GM18499 (cell line): ENCODE data around the gene TCAP.

Experiments
- ATAC-seq: cut with Tn5 transposase; IDR thresholded peaks from one replicate; pipeline ENCODE4 v1.9.1; 2021; ENCODE audit warnings: moderate number of reproducible peaks; ENCODE audit not compliant: insufficient read depth, unreplicated experiment

The TCAP gene, protein sequence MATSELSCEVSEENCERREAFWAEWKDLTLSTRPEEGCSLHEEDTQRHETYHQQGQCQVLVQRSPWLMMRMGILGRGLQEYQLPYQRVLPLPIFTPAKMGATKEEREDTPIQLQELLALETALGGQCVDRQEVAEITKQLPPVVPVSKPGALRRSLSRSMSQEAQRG

DNA sequence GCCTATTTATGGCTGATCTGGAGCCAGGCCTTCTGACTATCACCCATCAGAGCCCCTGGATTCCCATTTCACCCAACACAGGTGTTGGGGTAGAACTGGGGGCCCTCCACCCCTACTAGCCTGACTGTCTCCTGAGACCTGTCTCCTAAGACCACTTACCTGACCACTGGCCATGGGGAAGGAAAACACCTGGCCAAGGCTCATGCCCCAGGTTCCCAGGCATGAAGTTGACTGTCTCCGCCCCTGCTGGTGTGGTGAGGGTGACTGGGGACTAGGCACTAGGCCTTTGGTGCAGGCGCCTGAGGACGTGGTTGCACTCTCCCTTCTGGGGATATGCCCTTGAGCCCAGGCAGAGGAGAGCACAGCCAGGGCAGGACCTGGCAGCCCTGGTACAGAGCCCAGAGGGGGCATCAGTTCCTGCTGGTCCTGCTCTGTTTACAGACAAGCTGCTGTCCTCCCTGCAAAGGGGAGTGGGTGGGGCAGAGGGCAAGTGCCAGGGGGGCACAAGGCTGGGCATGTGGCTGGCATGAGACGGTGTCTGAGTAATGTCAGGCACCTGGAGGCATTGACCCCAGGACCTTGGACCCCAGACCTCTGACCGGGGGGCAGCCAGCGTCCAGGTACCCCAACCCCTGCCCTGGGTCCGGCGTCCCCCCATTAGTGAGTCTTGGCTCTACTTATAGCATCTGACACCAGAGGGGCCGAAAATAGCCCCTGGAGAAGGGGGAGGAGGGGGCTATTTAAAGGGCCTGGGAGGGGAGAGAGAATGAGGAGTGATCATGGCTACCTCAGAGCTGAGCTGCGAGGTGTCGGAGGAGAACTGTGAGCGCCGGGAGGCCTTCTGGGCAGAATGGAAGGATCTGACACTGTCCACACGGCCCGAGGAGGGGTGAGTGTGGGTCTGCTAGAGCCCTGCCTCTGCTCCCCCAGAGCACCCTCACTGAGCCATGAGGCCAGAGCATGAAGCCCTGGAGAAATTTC is at the start of gene TCAP:
Gene TCAP (plus strand): TSS at position 769 of the 981 bp plus-strand sequence. CDS start 11 bp downstream, at position 780.
- ATAC-seq, result no peak

DNA sequence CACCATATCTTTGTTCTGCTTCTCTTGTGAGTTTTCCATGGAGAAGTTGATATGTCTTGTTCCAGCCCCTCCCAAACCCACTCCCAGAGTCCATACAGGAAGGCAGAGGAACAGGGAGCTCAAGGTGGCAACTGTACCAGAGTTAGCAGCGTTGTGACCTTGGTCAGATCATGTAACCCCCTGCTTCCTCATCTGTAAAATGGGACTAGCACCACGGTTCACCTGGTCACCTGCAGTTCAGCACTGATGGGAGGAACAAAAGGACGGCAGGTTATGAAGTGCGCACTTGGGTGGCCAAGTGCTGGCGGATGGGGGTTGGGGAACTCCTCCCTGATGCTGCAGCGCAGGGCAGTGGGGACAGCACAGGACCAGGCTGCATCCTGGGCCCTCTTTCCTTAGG is 49.7 kb upstream of the TCAP start:
- no peak for ATAC-seq

DNA sequence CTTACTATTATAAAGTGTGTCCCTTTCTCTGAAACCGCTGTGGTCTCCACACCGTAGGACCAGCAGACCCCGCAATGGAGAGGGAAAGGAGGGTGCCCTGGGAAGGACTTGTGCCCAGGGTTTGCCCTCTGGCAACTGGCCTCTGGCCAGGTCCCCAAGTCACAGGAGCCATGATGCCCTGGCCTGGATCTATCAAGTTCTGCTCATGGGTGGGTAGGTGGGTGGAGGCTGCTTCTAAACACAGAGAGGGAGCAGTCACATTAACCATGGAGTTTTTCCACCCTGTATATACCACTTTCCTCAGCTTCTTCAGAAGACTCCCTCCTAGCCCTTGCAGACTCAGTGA is 48.1 kb upstream of the TCAP start:
- ATAC-seq, result no peak

DNA sequence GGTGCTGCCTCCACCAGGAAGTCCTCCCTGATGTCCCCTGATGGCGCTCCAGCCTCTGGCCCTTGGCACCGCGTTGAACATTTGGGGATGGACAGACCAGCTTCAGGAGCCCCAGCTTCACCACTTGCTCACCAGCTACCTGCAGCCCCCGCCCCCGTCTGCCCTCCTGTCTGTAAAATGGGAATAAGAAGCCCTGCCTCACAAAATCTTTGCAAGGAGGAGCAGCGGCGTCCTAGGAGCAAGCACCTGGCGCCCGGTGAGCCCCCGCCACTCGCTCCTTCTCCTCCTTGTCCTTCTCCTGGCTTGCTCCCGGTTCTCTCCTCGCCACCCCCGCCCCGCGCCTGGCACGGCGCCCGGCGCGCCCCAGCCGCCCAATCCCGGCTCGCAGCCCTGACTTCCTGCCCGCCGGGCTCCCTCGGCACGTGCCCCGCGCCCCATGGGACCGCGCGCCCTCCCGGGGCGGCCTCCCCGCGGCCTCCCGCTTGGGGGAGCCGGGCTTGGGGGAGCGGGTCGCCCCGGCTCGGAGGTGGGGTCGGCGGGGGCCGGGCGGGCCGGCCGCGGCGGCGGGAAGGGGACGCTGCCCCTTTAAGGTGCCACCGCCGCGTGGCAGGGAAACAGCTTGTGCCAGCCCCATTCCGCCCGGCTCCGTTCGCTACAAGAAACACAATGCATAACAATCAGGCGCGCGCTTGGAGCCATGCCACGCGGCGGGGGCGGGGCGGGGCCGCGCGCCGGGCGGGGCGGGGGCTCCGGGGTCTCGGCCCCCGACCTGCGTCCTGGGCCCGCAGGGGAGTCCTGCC is 47.5 kb upstream of the TCAP start:
- ATAC-seq, result no peak

DNA sequence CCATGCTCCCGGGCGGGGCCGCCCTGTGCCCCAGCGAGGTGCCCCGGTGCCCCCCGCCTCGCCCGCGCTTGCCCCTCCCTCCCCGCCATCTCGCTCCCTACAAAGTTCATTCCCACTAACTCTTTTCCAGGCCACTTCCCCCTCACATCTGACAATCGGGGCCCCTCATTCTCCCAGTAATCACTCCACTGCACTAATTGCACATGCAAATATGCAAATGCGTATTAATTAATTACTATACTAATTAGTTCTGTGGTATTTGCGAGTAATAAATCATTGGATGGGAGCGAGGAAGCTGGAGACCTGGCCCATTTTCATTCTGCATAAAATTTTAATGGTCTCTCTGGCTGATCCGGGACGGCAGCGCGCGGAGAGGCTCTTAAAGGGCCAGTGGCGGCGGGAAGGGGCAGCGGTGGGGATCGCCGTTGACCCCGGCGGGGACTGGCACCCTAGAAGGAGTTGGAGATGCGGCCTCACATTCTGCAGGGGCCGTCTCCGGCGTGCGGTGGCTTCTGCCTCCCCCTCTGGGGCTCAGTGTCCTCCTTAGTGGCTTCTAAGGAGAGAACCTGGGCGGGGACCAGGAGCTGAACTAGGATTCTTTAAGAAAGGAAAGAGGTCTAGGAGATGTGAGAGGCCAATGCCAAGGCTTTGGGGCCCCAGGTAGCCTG is 46.8 kb upstream of the TCAP start:
- no peak for ATAC-seq

DNA sequence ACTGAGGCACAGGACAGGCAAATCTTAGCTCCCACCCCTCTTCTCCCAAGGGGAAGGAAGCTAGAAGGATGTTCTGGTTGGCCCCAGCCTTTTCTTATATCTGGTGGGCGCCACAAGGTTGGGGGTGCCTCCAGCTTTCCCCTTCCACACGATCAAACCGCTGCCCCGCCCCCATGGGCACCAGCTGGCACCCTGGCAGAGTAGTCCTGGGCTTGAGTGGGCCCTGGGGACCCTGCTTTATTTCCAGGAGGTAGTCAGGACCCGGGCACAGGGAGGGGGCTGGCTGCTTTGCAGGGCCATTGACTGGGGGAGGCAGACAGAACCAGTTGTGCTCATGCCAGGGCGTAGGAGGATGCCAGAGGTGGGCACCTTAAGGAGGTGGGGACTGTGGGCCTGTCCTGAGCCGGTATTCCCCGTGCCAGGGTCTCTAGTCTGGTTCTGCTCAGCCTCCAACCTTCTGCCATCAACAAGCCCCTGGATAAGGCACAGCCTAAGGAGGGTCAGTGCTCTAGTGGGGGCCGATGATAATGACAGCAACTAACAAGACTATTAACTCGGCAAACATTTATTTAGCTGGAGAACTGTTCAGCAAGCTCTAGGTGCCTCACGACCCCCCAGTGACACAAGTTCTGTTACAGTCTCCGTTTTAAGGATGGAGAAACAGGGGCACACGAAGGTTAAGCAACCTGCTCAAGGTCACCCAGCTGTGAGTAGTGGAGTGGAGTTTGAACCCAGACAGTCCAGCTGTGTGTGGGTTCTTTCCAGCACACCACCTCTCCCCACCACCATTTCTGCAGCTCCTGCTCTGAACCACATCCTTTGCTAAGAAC is 46.0 kb upstream of the TCAP start:
- no peak for ATAC-seq

DNA sequence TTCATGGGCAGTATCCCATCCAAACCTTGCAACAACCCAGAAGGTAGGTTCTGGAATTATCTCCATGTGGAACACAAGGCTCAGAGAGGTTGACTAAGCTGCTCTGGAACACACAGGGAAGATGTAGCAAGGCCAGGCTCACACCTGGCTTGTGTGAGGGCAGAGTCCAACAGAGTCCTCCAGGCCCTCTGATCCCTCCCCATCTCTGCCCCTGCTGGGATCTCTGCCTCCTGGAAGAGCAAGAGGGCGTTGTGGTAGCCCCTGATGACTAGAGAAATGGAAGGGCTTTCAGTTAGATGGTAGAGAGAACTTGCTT is 45.4 kb upstream of the TCAP start:
- no peak for ATAC-seq

DNA sequence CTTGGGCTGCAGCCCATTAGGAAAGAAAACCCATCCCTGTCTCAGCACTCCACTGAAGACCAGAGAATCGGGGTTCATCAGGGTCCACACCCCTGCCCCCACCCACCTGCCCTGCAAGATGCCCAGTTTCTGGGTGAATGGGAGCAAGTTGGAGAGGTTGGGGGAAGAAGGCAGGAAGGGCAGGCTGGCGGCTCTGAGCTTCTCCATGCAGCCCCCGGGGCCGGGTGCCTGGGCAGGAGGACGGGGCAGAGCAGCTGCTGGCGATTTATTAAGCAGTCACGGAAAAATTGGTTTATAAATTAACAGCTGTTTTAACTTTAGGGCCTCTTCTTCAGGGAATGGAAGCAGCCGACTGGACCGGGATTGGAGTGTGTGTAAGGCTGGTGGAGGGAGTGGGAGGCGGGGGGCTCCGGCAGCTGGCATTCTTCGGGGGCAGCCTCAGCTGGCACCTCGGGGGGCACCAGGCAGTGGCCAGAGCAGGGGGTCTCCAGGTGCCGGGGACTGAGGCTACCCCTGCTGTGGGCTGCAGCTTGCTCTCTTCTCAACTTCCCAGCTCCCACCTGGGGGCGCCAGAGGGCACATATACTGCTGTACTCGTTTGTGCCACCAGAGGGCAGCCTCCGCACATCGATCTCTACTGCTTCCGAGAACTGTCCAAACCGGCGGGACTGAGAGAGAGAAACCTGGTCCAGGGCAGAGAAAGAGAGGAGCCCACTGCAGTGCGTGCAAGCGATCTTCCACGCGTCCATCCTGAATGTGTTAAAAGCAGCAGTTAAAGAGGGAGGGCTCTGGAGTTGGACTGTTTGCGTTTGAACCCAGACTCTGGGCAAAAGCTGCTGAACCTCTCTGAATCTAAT is 43.4 kb upstream of the TCAP start:
- peak; percentile 78 for ATAC-seq

DNA sequence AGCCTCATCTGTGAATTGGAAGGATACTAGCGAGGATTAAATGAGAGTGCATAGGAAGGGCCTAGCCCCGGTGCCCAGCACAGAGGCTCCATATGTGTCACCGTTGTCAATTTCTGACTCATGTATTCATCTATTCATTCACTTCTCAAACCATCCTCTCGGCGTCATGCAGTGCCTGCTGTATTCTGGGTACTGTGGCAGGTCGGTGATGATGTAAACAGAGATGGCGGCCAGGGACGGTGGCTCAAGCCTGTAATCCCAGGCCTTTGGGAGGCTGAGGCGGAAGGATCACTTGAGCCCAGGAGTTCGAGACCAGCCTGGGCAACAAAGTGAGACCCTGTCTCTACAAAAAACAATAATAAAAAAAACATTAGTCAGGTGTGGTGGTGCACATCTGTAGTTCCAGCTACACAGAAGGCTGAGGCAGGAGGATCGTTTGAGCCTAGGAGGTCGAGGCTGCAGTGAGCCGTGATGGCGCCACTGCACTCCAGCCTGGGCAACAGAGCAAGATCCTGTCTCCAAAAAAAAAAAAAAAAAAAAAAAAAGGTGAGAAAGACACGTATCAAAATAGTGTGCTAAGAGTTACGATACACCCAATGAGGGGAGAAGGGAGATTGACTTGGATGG is 42.7 kb upstream of the TCAP start:
- ATAC-seq, result no peak

DNA sequence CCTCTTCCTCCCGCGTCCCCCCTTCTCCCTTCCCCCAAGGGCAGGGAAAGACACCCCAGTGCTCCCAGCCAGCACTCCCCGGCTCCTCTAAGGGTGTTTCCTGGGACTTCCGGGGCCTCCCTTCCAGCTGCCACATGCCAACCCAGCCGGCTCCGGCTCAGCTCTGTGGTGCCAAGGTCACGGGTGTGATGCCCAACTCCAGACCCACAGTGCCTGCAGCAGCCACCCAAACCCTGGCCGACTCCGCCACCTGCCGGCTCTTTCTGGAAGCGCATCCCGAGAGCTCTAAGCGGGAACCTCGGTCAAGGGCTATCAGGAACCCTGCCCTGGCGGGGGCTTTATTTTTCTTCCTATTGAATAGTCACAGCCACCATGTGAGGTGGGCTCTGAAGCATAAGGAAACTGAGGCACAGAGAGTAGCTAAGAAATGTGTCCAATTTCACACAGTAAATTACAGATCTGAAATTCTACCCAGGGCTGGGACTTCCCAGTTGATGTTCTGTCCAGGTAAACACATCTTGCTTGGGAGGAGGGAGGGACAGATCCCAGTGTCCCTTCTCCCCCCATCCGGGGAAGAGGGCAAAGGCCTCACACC is 41.7 kb upstream of the TCAP start:
- no peak for ATAC-seq

DNA sequence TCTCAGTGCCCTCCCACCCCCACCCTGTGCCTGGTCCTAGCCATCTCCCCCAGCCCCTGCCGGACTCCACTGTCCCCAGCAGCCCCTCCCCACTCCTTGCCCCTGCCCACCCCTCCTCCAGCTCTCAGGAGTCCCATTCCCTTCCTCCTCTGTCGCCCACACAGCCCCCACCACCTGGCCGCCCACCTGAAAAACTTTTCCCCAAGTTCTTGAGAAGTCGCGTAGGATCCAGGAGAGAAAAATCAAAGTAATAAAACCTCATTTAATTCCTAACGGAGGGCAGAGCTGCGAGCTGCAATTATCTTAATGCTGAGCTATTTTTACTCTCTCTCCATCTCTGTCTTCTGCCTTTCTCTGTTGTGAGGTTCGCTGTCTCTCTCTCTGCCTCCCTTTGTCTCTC is 40.8 kb upstream of the TCAP start:
- ATAC-seq, result no peak

DNA sequence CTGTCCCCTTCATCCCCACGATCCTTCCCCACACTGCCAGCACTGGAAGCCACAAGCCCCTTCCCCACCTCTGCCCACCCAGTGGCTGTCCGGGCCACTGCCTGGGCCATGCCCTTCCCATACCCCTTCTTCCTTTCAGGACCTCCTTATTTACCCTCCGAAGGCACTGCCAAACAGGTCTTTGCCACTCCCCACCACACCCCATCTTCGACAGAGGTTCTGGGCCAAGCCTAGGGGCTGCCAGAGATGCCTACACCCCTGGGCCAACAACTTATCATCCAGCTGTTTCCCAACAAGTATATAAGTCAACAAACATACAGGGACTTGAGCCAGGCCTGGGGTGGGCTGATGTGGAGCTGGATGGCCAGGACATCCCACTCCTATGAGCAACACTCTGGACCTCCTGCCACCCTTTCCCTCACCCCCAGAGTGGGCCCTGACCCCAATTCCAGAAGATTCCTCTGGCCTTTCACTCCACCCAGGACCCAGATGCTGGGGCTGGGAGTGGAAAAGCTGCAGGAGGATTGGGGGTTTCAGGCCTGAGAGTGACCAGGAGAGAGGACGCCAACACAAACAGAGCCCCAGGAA is 39.9 kb upstream of the TCAP start:
- ATAC-seq, result no peak

DNA sequence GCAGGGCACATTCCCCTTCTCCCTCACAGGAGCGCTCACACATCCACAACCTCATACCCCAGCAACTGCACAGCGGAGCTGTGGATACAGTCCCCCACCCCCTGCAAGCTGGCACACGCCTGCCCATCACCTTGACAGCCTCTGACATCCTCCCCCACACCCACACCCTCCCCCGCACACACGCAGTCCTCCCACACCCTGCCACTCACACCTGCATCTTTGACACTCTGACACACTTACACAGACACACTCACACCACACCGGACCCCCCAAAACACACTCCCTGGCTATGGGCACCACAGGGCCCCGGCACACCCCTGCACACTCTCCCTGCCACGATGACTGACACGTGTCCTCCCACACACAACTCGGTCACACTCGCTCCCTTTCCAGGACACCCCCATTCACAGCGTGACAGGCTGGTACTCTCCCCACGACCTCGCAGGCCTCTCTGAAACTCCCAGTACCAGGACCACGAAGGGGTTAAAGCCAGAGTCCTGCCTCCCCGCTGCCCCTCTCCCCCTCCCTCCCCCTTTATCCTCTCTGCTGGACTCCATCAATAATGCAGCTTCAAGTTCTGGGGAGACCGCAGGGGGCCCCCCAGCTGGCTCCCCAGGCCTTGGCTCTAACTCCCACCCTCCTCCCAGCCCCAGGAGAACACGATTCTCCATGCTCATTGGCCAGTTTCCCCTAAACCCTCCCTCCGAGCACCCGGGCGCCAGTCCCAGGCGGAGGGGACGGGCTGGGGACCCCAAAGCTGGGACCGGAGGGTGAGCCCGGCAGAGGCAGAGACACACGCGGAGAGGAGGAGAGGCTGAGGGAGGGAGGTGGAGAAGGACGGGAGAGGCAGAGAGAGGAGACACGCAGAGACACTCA is 38.7 kb upstream of the TCAP start, which contains the start of gene PPP1R1B:
Gene PPP1R1B (plus strand): TSS at position 782 of the 876 bp plus-strand sequence. CDS start 441 bp downstream, outside the sequence.
- ATAC-seq, result no peak

DNA sequence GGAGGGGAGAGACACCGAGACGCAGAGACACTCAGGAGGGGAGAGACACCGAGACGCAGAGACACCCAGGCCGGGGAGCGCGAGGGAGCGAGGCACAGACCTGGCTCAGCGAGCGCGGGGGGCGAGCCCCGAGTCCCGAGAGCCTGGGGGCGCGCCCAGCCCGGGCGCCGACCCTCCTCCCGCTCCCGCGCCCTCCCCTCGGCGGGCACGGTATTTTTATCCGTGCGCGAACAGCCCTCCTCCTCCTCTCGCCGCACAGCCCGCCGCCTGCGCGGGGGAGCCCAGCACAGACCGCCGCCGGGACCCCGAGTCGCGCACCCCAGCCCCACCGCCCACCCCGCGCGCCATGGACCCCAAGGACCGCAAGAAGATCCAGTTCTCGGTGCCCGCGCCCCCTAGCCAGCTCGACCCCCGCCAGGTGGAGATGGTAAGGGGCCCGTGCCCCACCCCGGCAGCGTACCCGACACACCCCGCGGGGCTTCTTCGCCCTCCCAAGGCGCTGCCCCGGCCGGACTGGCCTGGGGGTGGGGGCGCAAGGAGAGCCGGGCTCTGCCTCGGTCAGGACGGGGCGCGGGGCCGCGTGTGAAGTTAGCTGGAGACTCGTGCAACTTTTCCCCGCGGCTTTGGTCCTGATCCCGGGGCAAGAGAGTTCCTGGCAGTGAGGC is 38.0 kb upstream of the TCAP start:
- ATAC-seq, result no peak

DNA sequence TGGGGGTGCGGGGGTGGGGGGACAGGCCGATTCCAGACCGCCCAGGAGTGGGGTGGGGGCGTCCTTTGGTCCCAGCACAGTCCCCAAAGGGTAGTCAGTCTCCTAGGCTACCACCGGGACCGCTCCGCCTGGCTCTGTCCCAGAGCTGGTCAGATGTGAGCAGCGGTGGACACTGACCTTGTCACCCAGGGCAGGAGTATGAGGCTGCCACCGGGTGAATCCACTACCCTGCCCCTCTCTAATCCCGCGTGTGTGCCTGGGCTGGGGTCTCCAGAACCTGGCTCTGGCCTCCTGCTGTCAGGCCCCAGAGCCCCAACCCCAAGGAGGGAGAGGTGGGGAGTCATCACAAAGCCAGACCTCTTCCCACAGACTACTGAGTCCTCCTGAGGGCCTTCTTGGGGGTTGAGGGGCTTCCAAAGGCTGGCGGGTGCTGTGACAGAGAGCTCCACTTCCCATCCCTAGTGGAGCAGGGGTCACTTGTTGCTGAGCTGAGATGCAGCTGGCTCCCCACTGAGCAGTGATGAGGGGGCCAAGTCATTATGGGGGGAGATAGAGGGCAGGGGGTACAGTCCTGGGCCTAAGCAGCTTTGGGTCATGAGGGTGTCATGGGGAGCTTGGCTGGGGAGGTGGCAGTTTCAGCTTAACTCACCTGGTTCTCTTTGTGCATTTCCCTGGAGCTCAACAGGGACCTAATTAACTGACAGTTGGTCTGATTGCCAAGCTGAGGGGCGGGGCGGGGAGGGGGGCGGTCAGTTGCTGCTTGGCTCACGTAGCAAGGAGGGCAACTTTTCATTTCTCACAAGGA is 37.2 kb upstream of the TCAP start:
- ATAC-seq, result no peak
